Measurements from ENCODE around the gene MMP20.

Gene MMP20

GRCh38 chr11:102623128-102623527 is 2.0 kb downstream of the MMP20 start:
- no peak for DNase-seq (ENCODE audit: low spot score)

- no peak for DNase-seq (ENCODE audit: low spot score)
Observed at GRCh38 chr11:102622258-102622657, 2.9 kb downstream of the MMP20 start.

GRCh38 chr11:102620818-102621561 is 4.1 kb downstream of the MMP20 start:
- DNase-seq (ENCODE audit: low spot score), result no peak

GRCh38 chr11:102620179-102620578 is 5.0 kb downstream of the MMP20 start:
- DNase-seq (ENCODE audit: low spot score), result no peak

GRCh38 chr11:102617466-102618008 is 7.6 kb downstream of the MMP20 start:
- DNase-seq (ENCODE audit: low spot score), result no peak

- DNase-seq (ENCODE audit: low spot score), result no peak
Observed at GRCh38 chr11:102615894-102616432, 9.2 kb downstream of the MMP20 start.

- DNase-seq (ENCODE audit: low spot score), result no peak
Observed at GRCh38 chr11:102615077-102615893, 9.8 kb downstream of the MMP20 start.

- DNase-seq (ENCODE audit: low spot score), result no peak
Observed at GRCh38 chr11:102614485-102614884, 10.6 kb downstream of the MMP20 start.

GRCh38 chr11:102614031-102614430 is 11.1 kb downstream of the MMP20 start:
- no peak for DNase-seq (ENCODE audit: low spot score)

- no peak for DNase-seq (ENCODE audit: low spot score)
Observed at GRCh38 chr11:102613450-102613849, 11.7 kb downstream of the MMP20 start.

- DNase-seq (ENCODE audit: low spot score), result no peak
Observed at GRCh38 chr11:102611291-102611690, 13.8 kb downstream of the MMP20 start.

GRCh38 chr11:102610200-102610599 is 14.9 kb downstream of the MMP20 start:
- DNase-seq (ENCODE audit: low spot score), result no peak

GRCh38 chr11:102608699-102609098 is 16.4 kb downstream of the MMP20 start:
- DNase-seq (ENCODE audit: low spot score), result no peak

- no peak for DNase-seq (ENCODE audit: low spot score)
Observed at GRCh38 chr11:102604875-102605274, 20.3 kb downstream of the MMP20 start.

GRCh38 chr11:102604011-102604410 is 21.1 kb downstream of the MMP20 start:
- DNase-seq (ENCODE audit: low spot score), result no peak

GRCh38 chr11:102603576-102603975 is 21.6 kb downstream of the MMP20 start:
- no peak for DNase-seq (ENCODE audit: low spot score)

GRCh38 chr11:102603091-102603490 is 22.0 kb downstream of the MMP20 start:
- DNase-seq (ENCODE audit: low spot score), result no peak

GRCh38 chr11:102600666-102601065 is 24.5 kb downstream of the MMP20 start:
- no peak for DNase-seq (ENCODE audit: low spot score)

GRCh38 chr11:102599642-102600261 is 25.4 kb downstream of the MMP20 start:
- no peak for DNase-seq (ENCODE audit: low spot score)

GRCh38 chr11:102598272-102598671 is 26.9 kb downstream of the MMP20 start:
- no peak for DNase-seq (ENCODE audit: low spot score)

- no peak for DNase-seq (ENCODE audit: low spot score)
Observed at GRCh38 chr11:102596578-102596977, 28.6 kb downstream of the MMP20 start.
